DND-41 (cell line): Measurements from ENCODE around the gene LRRC66.

Experiments used
- ATAC-seq: fragments of 200-7000 bp; cut with Tn5 transposase; 3 replicates; pipeline ENCODE4 v1.9.1; 2021; ENCODE audit warnings: low read depth; ENCODE audit not compliant: insufficient read depth
- DNase-seq: peaks from one replicate; pipeline ENCODE4 v3.0.0-alpha.2; 2020
- H2AFZ ChIP-seq: 2 replicates; pipeline ENCODE4 v1.6.0; 2012; ENCODE audit warnings: low read depth, low read length
- H3K27ac ChIP-seq: 2 replicates; pipeline ENCODE4 v1.5.1; 2012; ENCODE audit warnings: low read length, inconsistent platforms
- H3K27me3 ChIP-seq: fragments of 200-600 bp; sonication (generic); 2 replicates; pipeline ENCODE4 v1.6.0; 2012; ENCODE audit warnings: low read length, mild to moderate bottlenecking, inconsistent platforms; ENCODE audit not compliant: insufficient read depth, poor library complexity
- H3K36me3 ChIP-seq: 2 replicates; pipeline ENCODE4 v1.5.1; 2012; ENCODE audit warnings: low read length, inconsistent platforms; ENCODE audit not compliant: insufficient read depth
- H3K4me1 ChIP-seq: 2 replicates; pipeline ENCODE4 v1.5.1; 2012; ENCODE audit warnings: mild to moderate bottlenecking, low read length; ENCODE audit not compliant: insufficient read depth
- H3K4me2 ChIP-seq: 2 replicates; pipeline ENCODE4 v1.6.0; 2012; ENCODE audit warnings: mild to moderate bottlenecking, moderate library complexity, low read length, inconsistent platforms; ENCODE audit not compliant: insufficient read depth
- H3K4me3 ChIP-seq, 2 experiments: fragments of 200-600 bp in 1 of 2; shearing (Covaris generic) in 1 of 2; 2 replicates each; pipeline ENCODE4 v1.5.1; 2012 to 2016; ENCODE audit warnings: inconsistent platforms in 2 of 2, low read length in 2 of 2, mild to moderate bottlenecking in 2 of 2, low read depth in 1 of 2, moderate library complexity in 1 of 2
- H3K79me2 ChIP-seq: 2 replicates; pipeline ENCODE4 v1.6.0; 2012; ENCODE audit warnings: low read length, inconsistent platforms; ENCODE audit not compliant: insufficient read depth
- H3K9ac ChIP-seq: 2 replicates; pipeline ENCODE4 v1.6.0; 2012; ENCODE audit warnings: low read depth, mild to moderate bottlenecking, inconsistent platforms, low read length, moderate library complexity
- H3K9me3 ChIP-seq: 2 replicates; pipeline ENCODE4 v1.5.1; 2012; ENCODE audit warnings: low read length, moderate library complexity, mild to moderate bottlenecking, inconsistent platforms; ENCODE audit not compliant: insufficient read depth, severe bottlenecking
- H4K20me1 ChIP-seq: 2 replicates; pipeline ENCODE4 v1.6.0; 2012; ENCODE audit warnings: low read length; ENCODE audit not compliant: insufficient read depth
- EZH2 ChIP-seq: IDR thresholded peaks from 3 replicates; pipeline ENCODE4 v1.6.1; 2012; ENCODE audit warnings: borderline replicate concordance, low read depth, mild to moderate bottlenecking, moderate library complexity, low read length, inconsistent platforms; ENCODE audit not compliant: severe bottlenecking
- TF ChIP-seq, protein P1 (sequence below): IDR thresholded peaks from 2 replicates; pipeline ENCODE4 v1.5.1; 2012; ENCODE audit warnings: borderline replicate concordance, low read length, moderate library complexity, mild to moderate bottlenecking; ENCODE audit not compliant: poor library complexity, severe bottlenecking; ENCODE audit errors: extremely low read depth

Gene LRRC66

DNA sequence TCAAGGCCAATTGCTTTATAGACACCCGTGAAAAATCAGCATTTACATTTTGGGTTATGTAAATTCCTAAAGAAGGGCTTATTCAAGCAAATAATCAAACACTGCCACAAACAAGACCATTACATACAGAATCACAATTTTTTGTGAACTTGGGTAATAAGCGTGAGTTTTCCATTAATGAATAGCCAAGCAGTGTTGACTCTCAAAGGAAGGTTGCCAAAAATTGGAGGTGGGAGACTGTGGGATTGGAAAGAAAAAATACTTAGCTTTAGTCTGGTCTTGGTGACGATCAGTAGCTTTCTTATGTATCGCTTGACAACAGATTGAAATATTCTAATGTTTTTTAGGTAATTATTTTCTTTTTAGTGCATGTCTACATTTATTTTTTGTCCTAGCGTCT, 20.9 kb downstream of the LRRC66 start:
- no peak for TF ChIP-seq EZH2
- TF ChIP-seq, protein P1, sequence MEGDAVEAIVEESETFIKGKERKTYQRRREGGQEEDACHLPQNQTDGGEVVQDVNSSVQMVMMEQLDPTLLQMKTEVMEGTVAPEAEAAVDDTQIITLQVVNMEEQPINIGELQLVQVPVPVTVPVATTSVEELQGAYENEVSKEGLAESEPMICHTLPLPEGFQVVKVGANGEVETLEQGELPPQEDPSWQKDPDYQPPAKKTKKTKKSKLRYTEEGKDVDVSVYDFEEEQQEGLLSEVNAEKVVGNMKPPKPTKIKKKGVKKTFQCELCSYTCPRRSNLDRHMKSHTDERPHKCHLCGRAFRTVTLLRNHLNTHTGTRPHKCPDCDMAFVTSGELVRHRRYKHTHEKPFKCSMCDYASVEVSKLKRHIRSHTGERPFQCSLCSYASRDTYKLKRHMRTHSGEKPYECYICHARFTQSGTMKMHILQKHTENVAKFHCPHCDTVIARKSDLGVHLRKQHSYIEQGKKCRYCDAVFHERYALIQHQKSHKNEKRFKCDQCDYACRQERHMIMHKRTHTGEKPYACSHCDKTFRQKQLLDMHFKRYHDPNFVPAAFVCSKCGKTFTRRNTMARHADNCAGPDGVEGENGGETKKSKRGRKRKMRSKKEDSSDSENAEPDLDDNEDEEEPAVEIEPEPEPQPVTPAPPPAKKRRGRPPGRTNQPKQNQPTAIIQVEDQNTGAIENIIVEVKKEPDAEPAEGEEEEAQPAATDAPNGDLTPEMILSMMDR, result no peak
- Histone ChIP-seq H2AFZ (no peak overlapping the region), H3K27me3 (no peaks in the 10 kb centered on the region), H3K9me3 (no peaks in the 10 kb centered on the region), H3K9ac (no peak overlapping the region), H3K4me3 (no peak overlapping the region), H3K27ac (no peak overlapping the region), H3K4me1 (no peaks in the 10 kb centered on the region), H3K36me3 (no peaks in the 10 kb centered on the region), H3K79me2 (no peaks in the 10 kb centered on the region), H3K4me2 (no peak overlapping the region), H4K20me1 (no peaks in the 10 kb centered on the region)
- DNase-seq (no peak), ATAC-seq (no peak)

DNA sequence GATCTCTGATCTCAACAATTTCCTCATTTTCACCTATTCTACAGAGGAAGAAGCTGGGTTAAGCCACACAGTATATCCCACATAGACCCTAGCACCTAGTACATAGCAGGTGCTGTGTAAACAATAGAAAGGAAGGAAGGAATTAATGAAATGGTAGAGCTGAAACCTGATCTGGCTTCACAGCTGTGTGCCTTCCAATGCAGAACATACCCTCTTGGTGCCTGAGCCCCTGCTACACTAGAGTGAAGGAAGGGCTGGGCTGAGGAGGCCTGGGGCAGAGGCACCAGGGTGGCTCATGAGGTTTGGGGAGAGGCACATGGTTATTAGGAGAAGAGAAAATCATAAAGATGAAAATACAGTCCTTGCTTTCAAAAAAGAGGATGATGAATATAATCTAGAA, 21.3 kb downstream of the LRRC66 start:
- TF ChIP-seq EZH2, result no peak
- TF ChIP-seq, protein P1, result no peak
- Histone ChIP-seq H3K9ac (no peak overlapping the region), H3K36me3 (no peaks in the 10 kb centered on the region), H3K27ac (no peak overlapping the region), H2AFZ (no peak overlapping the region), H3K9me3 (no peaks in the 10 kb centered on the region), H3K79me2 (no peaks in the 10 kb centered on the region), H3K27me3 (no peaks in the 10 kb centered on the region), H3K4me1 (no peaks in the 10 kb centered on the region), H4K20me1 (no peaks in the 10 kb centered on the region), H3K4me3 (no peak overlapping the region), H3K4me2 (no peak overlapping the region)
- DNase-seq (no peak), ATAC-seq (no peak)

DNA sequence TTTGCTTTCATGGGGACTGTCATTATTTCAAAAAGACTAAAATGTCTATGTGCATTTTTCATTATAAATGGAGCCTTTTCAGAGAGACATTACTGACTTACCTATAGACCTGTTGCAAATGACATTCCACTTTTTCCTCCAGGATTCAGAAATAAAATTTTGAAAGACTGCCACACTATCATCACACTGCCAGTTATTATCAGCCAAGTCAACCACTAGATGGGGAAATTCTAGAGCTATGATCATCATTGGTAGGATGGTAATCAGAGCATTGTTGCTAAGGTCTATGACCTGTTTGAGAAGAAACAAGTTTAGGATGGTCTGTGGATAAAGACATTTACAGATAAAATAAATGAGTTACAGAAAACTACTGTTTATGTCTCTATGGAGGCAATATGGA, 22.5 kb downstream of the LRRC66 start:
- no peak overlapping the region for H3K4me3 ChIP-seq
- H3K9ac ChIP-seq, result no peak overlapping the region
- H4K20me1 ChIP-seq, result no peaks in the 10 kb centered on the region
- H3K27me3 ChIP-seq, result no peaks in the 10 kb centered on the region
- TF ChIP-seq EZH2, result no peak
- TF ChIP-seq, protein P1, result no peak
- no peak for DNase-seq
- no peaks in the 10 kb centered on the region for H3K79me2 ChIP-seq
- H3K4me2 ChIP-seq, result no peak overlapping the region
- H3K36me3 ChIP-seq, result no peaks in the 10 kb centered on the region
- no peak overlapping the region for H3K27ac ChIP-seq
- no peaks in the 10 kb centered on the region for H3K4me1 ChIP-seq
- H3K9me3 ChIP-seq, result no peaks in the 10 kb centered on the region
- no peak for ATAC-seq
- H2AFZ ChIP-seq, result no peak overlapping the region

DNA sequence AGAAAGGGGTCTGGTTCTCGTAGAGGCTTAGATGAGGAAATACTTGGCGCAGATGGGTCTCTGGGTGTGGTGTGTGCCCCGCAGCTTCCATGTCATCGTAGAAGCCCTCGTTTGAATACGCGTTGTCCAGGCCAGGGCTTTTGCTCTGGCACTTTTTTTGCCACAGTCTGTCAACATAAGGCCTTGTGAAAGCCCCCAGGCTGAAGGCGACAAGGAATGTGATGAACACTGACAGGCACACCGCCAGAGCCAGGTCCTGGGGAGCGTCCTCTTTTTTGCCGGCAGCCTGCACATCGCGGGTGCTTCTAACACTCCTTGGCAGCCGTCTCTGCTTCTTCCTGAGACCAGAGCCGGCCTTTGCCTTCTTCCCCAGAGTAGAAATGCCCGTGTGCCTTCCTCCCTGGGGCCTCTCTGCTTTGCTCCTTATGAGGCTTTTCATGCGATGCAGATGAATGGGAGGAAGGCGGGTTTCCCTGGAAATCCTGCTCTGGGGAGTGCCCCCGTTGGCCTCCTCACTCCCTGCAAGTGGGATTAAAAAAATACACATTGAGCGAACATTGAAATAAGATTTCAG, 24.4 kb downstream of the LRRC66 start:
- ATAC-seq, result no peak

More for the DNA sequence above, 24.4 kb downstream of the LRRC66 start:
- H3K4me3 ChIP-seq, result no peak overlapping the region
- no peaks in the 10 kb centered on the region for H3K27me3 ChIP-seq
- no peaks in the 10 kb centered on the region for H3K79me2 ChIP-seq
- H3K4me2 ChIP-seq, result no peak overlapping the region
- no peaks in the 10 kb centered on the region for H3K4me1 ChIP-seq
- no peak overlapping the region for H3K27ac ChIP-seq
- no peak for DNase-seq
- no peak overlapping the region for H3K9ac ChIP-seq
- no peaks in the 10 kb centered on the region for H3K36me3 ChIP-seq
- no peak overlapping the region for H2AFZ ChIP-seq
- H3K9me3 ChIP-seq, result no peaks in the 10 kb centered on the region
- TF ChIP-seq, protein P1, result no peak
- TF ChIP-seq EZH2, result no peak
- no peaks in the 10 kb centered on the region for H4K20me1 ChIP-seq
